ENCODE results near the gene HNRNPUL1. TPM values are rescaled to one million over a fixed set of nuclear protein-coding genes. Genes with fewer than 3 reads are reported as not detected.

HNRNPUL1 gene
- total and polyA plus RNA-seq, 9 of the 15 experiments (the other 6 are each of a cell fraction or from before 2014, with no cell fraction given): 7.3 to 211 (median 85.0) TPM

GRCh38 chr19:41339936-41340335 lies 75.8 kb downstream of the HNRNPUL1 start:
- H2AFZ ChIP-seq (ENCODE audit: low read depth, low read length): no peak overlapping the region
- H3K27me3 ChIP-seq (ENCODE audit: control insufficient read depth in 2 of 2, insufficient read depth in 2 of 2, low read length in 2 of 2): no peaks in the 10 kb centered on the region
- WGBS (ENCODE audit: insufficient coverage, low coverage, missing lambda C conversion rate): no CpG with 5 or more reads among the region's 5 CpGs
- no peak overlapping the region for H3K9ac ChIP-seq (ENCODE audit: insufficient read depth in 1 of 2, low read depth in 2 of 2, low read length in 2 of 2)
- no peaks in the 10 kb centered on the region for H4K20me1 ChIP-seq (replicated peaks; ENCODE audit: control insufficient read depth, insufficient read depth, low read length)
- H3K4me2 ChIP-seq (ENCODE audit: insufficient read depth, low read length): no peak overlapping the region
- no peaks in the 10 kb centered on the region for H3K9me1 ChIP-seq (ENCODE audit: control insufficient read depth, insufficient read depth, low read length)
- intact Hi-C loops (cut with micrococcal nuclease): no loop called here
- no peak for DNase-seq (ENCODE audit: extremely low read depth in 1 of 4, low spot score in 3 of 4)
- H3K27ac ChIP-seq (ENCODE audit: extremely low read depth, low read depth, low read length): no peak overlapping the region
- no peak for ATAC-seq
- H3K36me3 ChIP-seq (ENCODE audit: control insufficient read depth, insufficient read depth, low read length): peaks cover 84% of the 10 kb centered on the region
- TSS peak; percentile 63 for BruUV-seq (replicated peaks)
- H3K4me3 ChIP-seq: no peak overlapping the region
- in situ Hi-C loops (cut with MboI): no loop called here
- no peak for FAIRE-seq
- H3K9me3 ChIP-seq (replicated peaks; ENCODE audit: control insufficient read depth, insufficient read depth, low read depth, low read length): no peaks in the 10 kb centered on the region
- peaks cover 0 to 3% of the 10 kb centered on the region in 2 experiments; a peak in 1 of 5 replicates for H3K4me1 ChIP-seq (replicated peaks in 1 of 2; ENCODE audit: control insufficient read depth in 2 of 2, insufficient read depth in 2 of 2, low read length in 2 of 2)
- ChIA-PET POLR2A (interaction anchor here (0.6 to 1.8 kb wide), 3 partner anchors 15 to 81 kb away, joined by 3 to 4 read pairs (median 3); no protein-coding TSS in a partner anchor), CTCF (ENCODE audit: low intra/inter-chr PET ratio) (no interaction called here)
- H3K79me2 ChIP-seq (ENCODE audit: control insufficient read depth, insufficient read depth, low read length): peaks cover 14% of the 10 kb centered on the region
- TF ChIP-seq ZEB2 (IDR thresholded peaks at IDR 0.05): no peak
- no peak for TF ChIP-seq SIN3B (IDR thresholded peaks at IDR 0.05; ENCODE audit: low read depth)
- no peak for TF ChIP-seq PKNOX1 (IDR thresholded peaks at IDR 0.05)
- TF ChIP-seq BDP1 (IDR thresholded peaks at IDR 0.05; ENCODE audit: insufficient read depth, insufficient read length): no peak
- TF ChIP-seq KDM2B (CRISPR knock-in tag; IDR thresholded peaks at IDR 0.05): no peak
- no peak for TF ChIP-seq EP300 (IDR thresholded peaks at IDR 0.05; ENCODE audit: low read length)
- TF ChIP-seq FOSL1 (tag; conservative IDR thresholded peaks at IDR 0.05): no peak
- TF ChIP-seq HEY1 (CRISPR knock-in tag; IDR thresholded peaks at IDR 0.05; ENCODE audit: borderline replicate concordance): no peak
- TF ChIP-seq ZNF655 (CRISPR knock-in tag; IDR thresholded peaks at IDR 0.05): no peak
- TF ChIP-seq YY1 (IDR thresholded peaks at IDR 0.05; ENCODE audit: borderline replicate concordance in 1 of 3, control insufficient read depth in 1 of 3, extremely low read depth in 1 of 3, insufficient read depth in 3 of 3, insufficient read length in 1 of 3, insufficient replicate concordance in 2 of 3, low read depth in 1 of 3, low read length in 2 of 3): no peak
- TF ChIP-seq ZHX1 (conservative IDR thresholded peaks at IDR 0.05; ENCODE audit: low read length): no peak
- TF ChIP-seq CXXC5 (CRISPR knock-in tag; IDR thresholded peaks at IDR 0.05): no peak
- no peak for TF ChIP-seq ZBTB17 (CRISPR knock-in tag; IDR thresholded peaks at IDR 0.05)
- no peak for TF ChIP-seq ARID4B (CRISPR knock-in tag; IDR thresholded peaks at IDR 0.05)

Measured in K562 (cell line).